GM15510 (cell line): ENCODE results near the gene ZNF506.
A peak's percentile ranks its signal among the peaks of the same experiment; 100 is the strongest.

Experiments
- POLR2A ChIP-seq: IDR thresholded peaks from 3 replicates; pipeline ENCODE4 v1.6.1; 2011; ENCODE audit warnings: borderline replicate concordance; ENCODE audit not compliant: insufficient read length; ENCODE audit errors: extremely low read depth

The ZNF506 gene

GRCh38 chr19:19782783-19783182 is 38.8 kb downstream of the ZNF506 start:
- no peak for TF ChIP-seq POLR2A

- TF ChIP-seq POLR2A, result no peak
Measured at GRCh38 chr19:19778666-19779065, 42.9 kb downstream of the ZNF506 start.

- no peak for TF ChIP-seq POLR2A
Measured at GRCh38 chr19:19777692-19778091, 43.9 kb downstream of the ZNF506 start.

GRCh38 chr19:19776206-19777008 is 45.1 kb downstream of the ZNF506 start:
- TF ChIP-seq POLR2A, result peak; percentile 72

- TF ChIP-seq POLR2A, result no peak
Measured at GRCh38 chr19:19775891-19776205, 45.7 kb downstream of the ZNF506 start.

- no peak for TF ChIP-seq POLR2A
Measured at GRCh38 chr19:19774354-19775033, 47.1 kb downstream of the ZNF506 start.

- TF ChIP-seq POLR2A, result no peak
Measured at GRCh38 chr19:19758164-19758563, 63.4 kb downstream of the ZNF506 start.

- TF ChIP-seq POLR2A, result no peak
Measured at GRCh38 chr19:19752760-19753403, 68.7 kb downstream of the ZNF506 start.

GRCh38 chr19:19751846-19752245 is 69.7 kb downstream of the ZNF506 start:
- TF ChIP-seq POLR2A, result no peak

- TF ChIP-seq POLR2A, result no peak
Measured at GRCh38 chr19:19750842-19751790, 70.4 kb downstream of the ZNF506 start.

GRCh38 chr19:19749908-19750841 is 71.4 kb downstream of the ZNF506 start:
- TF ChIP-seq POLR2A, result no peak

- no peak for TF ChIP-seq POLR2A
Measured at GRCh38 chr19:19749117-19749907, 72.2 kb downstream of the ZNF506 start.
